Astrocyte of the spinal cord (primary cell): ENCODE data around the gene BMX.

Experiments
- DNase-seq: peaks from one replicate; pipeline ENCODE4 v3.0.0; 2011; ENCODE audit warnings: low read depth, low spot score
- H3K4me3 ChIP-seq: 2 replicates; pipeline ENCODE4 v1.5.1; 2011; ENCODE audit warnings: low read depth, mild to moderate bottlenecking, low read length, moderate library complexity
- CTCF ChIP-seq: IDR thresholded peaks from 2 replicates; pipeline ENCODE4 v1.5.1; 2012; ENCODE audit warnings: low read depth, mild to moderate bottlenecking, low read length, inconsistent platforms
- in situ Hi-C: cut with HindIII; loops from 2 replicates; pipeline ENCODE4 v1.10.0; 2017; ENCODE audit warnings: low sequenced_read_pairs

Gene BMX

DNA sequence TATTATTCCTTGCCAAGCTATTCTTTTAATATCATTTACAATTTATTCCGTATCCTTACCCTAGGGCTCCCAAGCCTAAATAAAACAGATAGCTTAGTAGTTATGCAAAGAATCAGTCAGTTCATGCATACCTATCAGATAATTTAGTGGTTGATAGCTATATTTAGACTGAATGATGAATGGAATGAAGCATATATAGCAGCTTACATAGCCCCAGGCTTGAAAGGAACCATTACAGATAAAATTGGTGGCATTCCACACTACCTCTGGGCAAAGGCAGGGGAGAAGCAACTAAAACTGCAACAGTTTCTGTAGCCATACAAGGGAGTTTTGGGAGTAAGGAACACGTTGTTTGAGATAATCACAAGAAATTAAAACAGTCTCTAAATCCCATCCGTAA lies 97.4 kb downstream of the BMX start:
- no peak for DNase-seq
- in situ Hi-C loops, result no loop called here
- no peak overlapping the region for H3K4me3 ChIP-seq
- TF ChIP-seq CTCF, result no peak

GRCh38 chrX:15599461-15599860 lies 98.9 kb downstream of the BMX start:
- no peak overlapping the region for H3K4me3 ChIP-seq
- TF ChIP-seq CTCF, result no peak
- DNase-seq, result no peak
- in situ Hi-C loops, result no loop called here

DNA sequence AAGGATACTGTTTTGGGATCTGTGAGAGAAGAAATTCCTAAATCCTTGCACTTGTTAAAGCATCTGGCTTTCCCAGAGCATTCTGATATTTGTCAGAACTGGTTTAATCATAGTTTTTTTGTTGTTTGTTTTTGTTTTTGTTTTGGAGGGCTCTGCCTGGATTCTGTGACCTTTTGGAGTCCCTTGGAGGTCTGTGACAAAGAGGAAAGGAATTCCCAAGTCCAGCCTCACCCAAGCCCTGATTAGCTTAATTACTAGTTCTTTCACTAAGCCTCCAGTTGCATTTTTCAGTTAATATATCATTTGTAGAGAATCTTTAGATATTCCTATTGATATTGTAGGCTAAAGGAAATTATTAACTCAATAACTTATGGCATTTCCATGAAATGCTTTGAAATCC lies 99.4 kb downstream of the BMX start:
- no peak for DNase-seq
- no peak overlapping the region for H3K4me3 ChIP-seq
- in situ Hi-C loops, result no loop called here
- TF ChIP-seq CTCF, result no peak

- in situ Hi-C loops, result no loop called here
- no peak for TF ChIP-seq CTCF
- DNase-seq, result no peak
- H3K4me3 ChIP-seq, result no peak within 1 kb of the TSS
Observed at GRCh38 chrX:15600745-15601144, 100.1 kb downstream of the BMX start, which contains the start of gene ACE2. ACE2 (minus strand) TSS chrX:15600960; CDS start chrX:15600911, 49 bp downstream.

GRCh38 chrX:15601932-15602331 lies 101.3 kb downstream of the BMX start:
- H3K4me3 ChIP-seq, result no peak overlapping the region
- in situ Hi-C loops, result no loop called here
- no peak for DNase-seq
- TF ChIP-seq CTCF, result no peak

DNA sequence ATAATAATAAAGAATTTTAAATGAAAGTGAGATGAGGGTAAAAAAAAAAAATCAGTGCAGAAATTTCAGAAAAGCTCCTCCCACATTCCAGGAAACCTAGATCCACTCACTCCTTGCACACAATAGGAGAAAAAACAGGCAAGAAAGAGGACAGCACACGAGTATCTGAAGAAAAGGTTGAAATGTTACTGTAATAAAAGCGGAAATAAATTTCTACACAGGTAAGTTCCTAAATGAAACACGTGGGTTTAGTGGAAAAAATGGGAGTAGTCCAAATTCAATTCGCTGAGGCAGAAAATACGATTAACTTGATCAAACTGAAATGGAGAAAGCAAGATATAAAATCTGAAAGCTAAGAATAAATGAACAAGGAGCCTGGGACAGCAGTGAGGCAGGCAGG lies 102.2 kb downstream of the BMX start:
- in situ Hi-C loops, result no loop called here
- DNase-seq, result no peak
- no peak for TF ChIP-seq CTCF
- H3K4me3 ChIP-seq, result no peak overlapping the region

DNA sequence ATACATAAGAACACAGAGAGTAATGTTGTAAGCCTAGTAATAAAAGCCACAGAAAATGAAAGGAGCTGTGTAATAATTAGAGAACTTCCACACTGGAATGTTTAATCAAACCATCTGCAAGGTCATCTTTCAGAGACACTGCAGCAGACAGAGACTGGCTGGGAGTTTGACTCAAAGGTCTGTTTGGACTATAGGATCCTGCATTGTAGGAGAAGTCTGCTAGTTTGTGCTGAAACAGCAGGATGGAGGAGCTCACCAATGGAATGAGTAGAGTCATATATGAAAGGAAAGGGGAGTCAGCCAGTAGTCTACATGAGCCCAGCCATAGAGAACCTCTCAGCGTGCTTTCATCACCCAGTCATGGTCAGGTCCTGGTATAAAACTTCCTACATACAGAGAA lies 104.6 kb downstream of the BMX start:
- DNase-seq, result no peak
- no peak for TF ChIP-seq CTCF
- in situ Hi-C loops, result no loop called here
- H3K4me3 ChIP-seq, result no peak overlapping the region
